Frontal cortex (tissue), 4 donors: ENCODE measurements around the gene LCP2. TPM values are rescaled to one million over a fixed set of nuclear protein-coding genes. Genes with fewer than 3 reads are reported as not detected.
"Not testable (repeated sequence)": the region's sequence is repeated elsewhere in the genome, so short reads cannot be mapped to it uniquely, and the experiment has no call there.

Experiments
- DNase-seq, 2 donors: peaks; one replicate each; pipeline ENCODE4 v3.0.0; 2012; ENCODE audit warnings: low spot score in 2 of 2
- FAIRE-seq: peaks from 2 replicates; lab custom pipeline; 2012; peaks lifted over from hg19 to GRCh38; lab: Jason Lieb, UNC
- total RNA-seq: library from RNA; depleted of rRNA; stranded (reverse); fragments of >200 nt; gene quantifications from one replicate; pipeline ENCODE4 v1.2.3, GENCODE V29; 2014
- donor health status: control.
- donor health status: control.
- donor health status: control.

Gene LCP2
- total RNA-seq, 1 donor from 2014 or later = 1.2 TPM

- FAIRE-seq = no peak
- DNase-seq = no peak
Measured at GRCh38 chr5:170254056-170254455, 43.5 kb downstream of the LCP2 start.

DNA sequence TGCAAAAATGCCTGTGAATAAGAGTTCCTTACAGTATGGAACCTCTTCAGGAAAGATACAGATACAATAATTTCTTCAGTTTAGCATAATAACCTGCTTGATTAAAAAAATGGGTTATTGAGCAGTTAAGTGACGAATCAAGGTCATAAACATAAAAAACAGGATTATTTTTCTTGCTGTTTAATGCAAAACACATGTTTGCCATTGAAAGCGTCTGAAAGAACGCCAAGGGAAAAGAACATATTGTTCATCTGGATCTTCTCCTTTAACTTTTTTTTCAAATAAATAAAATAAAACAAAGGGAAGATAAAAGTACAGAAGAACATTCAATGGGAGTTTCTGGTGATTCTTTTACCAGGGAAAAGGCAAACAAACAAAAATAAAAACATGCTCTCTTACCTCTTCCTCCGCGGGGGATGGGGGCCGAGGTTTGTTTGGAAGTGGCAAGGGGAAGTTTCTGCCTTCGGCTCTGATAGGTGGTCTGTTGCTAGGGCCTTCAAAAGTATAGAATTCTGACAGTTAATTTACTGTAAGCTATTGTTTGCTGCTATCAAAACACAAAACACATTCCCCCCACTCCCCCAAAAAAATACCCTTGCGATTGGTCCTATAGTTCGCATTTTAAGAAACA lies 44.7 kb downstream of the LCP2 start:
- no peak for FAIRE-seq

GRCh38 chr5:170252109-170252508 lies 45.5 kb downstream of the LCP2 start:
- FAIRE-seq = no peak

More for the DNA sequence above, 44.7 kb downstream of the LCP2 start:
- no peak for DNase-seq

DNA sequence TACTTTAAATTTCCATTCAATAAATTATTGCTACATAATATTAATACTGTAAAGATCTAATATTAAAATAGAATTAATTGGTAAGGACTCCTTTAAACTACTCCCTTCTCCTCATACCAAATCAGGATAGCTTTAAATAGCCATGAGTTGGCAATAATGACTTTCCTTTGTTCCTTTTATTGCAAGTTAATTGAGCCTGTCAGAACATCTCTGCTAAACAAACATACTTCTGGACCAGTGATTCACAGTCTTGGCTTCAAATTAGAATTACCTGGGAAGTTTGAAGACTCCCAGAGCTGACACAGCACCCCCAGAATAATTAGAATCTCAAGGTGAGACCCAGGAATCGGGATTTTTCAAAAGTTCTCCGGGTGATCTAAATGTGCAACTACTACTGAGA lies 46.1 kb downstream of the LCP2 start:
- DNase-seq (no peak), FAIRE-seq (no peak)

More at GRCh38 chr5:170252109-170252508, 45.5 kb downstream of the LCP2 start:
- DNase-seq = no peak

DNA sequence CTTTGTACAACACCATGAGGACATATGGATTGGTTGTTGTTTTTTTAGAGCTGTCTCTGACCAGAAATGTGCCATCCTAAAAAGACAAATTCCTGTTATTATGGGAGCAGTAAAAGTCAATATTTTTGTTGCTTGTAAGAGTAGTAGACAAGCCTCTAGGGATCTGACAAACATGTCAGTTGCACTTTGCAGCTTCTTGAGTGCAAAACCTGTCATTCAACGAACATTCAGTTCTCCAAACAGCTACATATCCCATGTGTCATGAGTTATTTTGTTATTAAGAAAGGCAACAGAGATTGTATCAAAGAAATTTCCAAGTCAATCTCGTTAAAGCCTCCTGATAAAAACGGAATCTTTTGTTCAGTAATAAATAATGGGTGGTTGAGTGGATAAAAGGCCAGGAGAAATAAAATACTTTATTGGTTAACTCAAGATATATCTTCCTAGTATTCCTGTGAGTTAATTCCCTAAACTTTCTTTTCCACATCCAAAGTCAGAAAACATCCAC lies 46.7 kb downstream of the LCP2 start:
- FAIRE-seq (no peak), DNase-seq (no peak)

GRCh38 chr5:170249355-170249754 lies 48.2 kb downstream of the LCP2 start:
- DNase-seq (no peak), FAIRE-seq (no peak)

GRCh38 chr5:170248931-170249227 lies 48.7 kb downstream of the LCP2 start:
- not testable (repeated sequence) for FAIRE-seq, DNase-seq

GRCh38 chr5:170248172-170248930 lies 49.2 kb downstream of the LCP2 start:
- DNase-seq = no peak
- no peak for FAIRE-seq

GRCh38 chr5:170247363-170247762 lies 50.2 kb downstream of the LCP2 start:
- DNase-seq = no peak
- FAIRE-seq = no peak

GRCh38 chr5:170246126-170246870 lies 51.3 kb downstream of the LCP2 start:
- FAIRE-seq (no peak), DNase-seq (no peak)

- not testable (repeated sequence) for DNase-seq, FAIRE-seq
Measured at GRCh38 chr5:170245436-170245835, 52.1 kb downstream of the LCP2 start.

DNA sequence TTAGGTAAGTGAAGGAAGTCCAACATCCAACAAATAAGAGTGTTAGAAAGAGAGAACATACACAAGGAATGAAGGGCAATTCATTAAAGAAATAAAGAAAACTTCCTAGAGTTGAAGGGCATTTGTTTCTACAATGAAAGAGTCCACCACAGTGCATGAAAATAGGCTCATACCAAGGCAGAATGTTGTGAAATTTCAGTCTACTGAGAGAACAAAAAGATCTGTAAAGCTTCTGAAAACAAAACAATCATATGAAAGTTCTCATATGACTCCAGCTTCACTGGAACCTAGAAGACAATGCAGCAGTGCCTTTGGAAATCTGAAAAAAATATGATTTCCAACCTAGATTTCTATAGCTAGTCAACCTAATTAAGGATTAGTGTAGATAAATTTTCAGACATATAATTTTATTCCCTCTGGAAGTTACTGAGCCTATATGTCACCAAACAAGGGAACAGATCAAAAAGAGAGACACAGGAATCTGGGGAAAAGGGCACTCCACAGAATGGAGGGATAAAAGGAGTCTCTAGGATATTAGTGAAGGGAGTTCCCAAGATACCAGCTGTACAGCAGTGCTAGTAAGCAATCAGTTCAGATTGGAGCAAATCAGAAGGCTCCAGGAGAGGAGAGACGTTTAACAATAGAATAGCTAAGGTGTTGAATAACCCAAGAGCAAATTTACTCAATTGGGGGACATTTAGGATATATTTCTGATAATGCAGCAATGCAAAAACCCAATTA lies 59.0 kb downstream of the LCP2 start:
- DNase-seq = no peak
- no peak for FAIRE-seq

DNA sequence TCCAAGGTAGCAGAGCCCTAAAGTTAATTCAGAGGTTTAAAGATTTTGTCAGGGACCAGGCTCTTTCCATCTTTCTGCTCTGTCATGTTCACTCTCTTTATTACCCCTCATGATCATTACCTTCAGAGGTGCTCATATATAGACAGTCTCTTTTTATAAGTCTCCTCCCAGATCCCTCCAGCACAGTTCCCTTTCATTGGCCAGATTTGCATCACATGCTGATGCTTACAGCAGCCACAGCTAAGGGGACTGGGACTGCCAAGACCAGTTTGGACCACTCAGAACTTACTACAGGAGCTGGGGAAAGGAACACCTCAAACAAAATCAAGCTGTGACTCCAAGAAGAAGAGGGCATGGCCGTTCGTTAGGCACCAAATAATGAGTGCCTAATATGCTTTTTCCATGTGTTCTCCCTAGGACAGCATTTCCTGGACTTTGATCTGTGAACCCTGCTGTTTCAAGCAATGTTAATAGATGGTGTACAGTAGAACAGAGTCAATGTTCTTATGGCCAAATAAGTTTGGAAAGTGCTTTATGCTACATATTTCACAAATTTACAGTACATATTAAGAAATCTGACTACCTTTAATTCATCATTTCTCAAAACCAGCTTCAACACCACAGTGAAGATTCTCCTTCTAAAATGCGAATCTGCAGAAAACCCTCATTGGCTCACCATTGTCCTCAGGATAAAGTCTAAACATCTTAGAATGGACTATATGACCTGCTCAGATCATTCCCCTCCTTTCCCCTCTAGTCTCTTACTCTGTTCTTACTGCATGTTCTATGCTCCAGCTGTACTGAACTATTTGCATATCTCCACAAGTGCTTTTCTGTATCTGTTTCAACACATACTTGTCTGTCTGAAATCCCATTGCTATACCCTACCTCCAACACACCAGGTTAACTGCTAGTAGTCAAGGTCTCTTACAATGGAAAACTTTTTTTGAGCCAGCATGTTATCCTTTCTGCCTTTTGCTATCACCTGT lies 61.4 kb downstream of the LCP2 start:
- FAIRE-seq (no peak), DNase-seq (no peak)

- no peak for FAIRE-seq
- DNase-seq = no peak
Measured at GRCh38 chr5:170233358-170233892, 64.2 kb downstream of the LCP2 start.

GRCh38 chr5:170232786-170233185 lies 64.8 kb downstream of the LCP2 start, which contains the start of gene C5orf58:
C5orf58 (plus strand) TSS chr5:170232985; CDS start chr5:170234977, 1,992 bp downstream.
- FAIRE-seq (no peak), DNase-seq (no peak)

DNA sequence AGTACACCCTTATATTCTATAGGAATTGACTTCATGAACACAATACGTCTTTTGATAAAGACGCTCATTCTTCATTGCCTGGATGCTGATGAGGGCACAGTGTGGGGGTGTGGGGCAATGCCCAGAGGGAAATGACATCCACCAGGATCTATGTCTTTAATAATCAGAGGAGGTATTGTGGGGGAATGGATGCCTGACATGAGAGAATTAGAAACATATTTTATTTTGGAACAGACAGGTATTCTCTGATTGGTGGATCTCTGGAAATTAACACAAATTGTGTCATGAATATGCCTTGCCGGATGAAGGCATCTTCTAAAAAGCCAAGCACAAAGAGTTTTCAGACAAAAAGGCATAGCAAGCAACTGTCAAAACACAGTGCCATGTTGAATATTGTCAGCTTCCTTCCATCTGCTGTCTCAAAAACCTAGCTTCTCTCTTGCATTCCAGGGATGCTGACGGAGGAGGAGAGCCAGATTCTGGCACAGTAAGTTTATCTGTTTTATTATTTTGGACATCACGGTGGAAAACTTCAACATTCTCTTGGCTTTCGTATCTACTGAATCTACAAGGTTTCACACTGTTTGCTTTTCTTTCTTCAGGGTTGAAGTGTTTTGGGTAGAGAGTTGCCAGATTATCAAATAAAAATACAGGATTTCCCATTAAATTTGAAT lies 68.7 kb downstream of the LCP2 start:
- FAIRE-seq (no peak), DNase-seq (no peak)

DNA sequence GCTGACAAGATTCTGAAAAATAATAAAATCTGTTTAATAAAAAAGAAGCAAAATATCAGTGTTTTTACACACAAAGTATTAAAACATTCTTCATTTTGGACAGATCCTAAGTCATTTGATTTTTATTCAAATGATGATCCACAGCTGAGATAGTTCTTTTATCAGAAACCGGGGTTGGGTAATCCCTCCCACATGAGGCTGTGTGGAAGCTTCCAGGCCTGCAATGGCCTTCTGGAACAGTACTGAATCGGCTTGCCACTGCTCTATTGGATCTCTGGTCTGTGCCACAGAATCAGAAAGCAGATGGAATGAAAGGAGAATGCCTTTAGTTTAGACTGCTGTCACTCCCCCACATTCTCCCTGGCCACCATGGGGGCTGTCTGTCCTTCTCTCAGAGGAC lies 70.9 kb downstream of the LCP2 start:
- no peak for DNase-seq

DNA sequence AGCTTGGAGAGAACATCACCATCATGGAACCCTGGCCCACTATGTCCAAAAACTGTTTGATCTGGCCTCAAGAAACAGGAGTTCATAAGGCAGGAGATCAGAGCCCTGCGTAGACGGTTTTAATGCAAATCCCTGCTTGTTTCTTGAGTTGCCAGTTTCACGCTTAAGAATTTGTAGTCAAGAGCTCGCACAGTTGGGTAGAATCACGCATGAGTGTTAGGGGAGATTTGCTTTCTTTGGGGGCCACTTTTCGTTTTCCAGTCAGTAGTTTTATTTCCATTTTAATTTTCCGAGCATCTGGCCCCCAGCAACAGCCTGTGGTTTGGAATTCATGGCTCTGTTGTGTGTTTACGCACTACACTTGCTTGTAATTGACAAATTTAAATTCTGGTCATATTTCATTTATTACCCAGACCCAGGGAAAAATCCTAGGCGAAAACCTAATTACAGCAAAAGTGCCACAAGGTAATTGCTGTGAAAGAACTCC lies 71.4 kb downstream of the LCP2 start:
- DNase-seq = no peak
- FAIRE-seq = no peak

More for the DNA sequence above, 70.9 kb downstream of the LCP2 start:
- no peak for FAIRE-seq
